GM21723 (cell line): ENCODE data around the gene NPHP1.
A peak's percentile ranks its signal among the peaks of the same experiment; 100 is the strongest.
"Not testable (repeated sequence)": the region's sequence is repeated elsewhere in the genome, so short reads cannot be mapped to it uniquely, and the experiment has no call there.

Experiments
- ATAC-seq: cut with Tn5 transposase; IDR thresholded peaks from one replicate; pipeline ENCODE4 v1.9.1; 2021; ENCODE audit warnings: mild to moderate bottlenecking, moderate library complexity; ENCODE audit not compliant: unreplicated experiment

NPHP1 gene

DNA sequence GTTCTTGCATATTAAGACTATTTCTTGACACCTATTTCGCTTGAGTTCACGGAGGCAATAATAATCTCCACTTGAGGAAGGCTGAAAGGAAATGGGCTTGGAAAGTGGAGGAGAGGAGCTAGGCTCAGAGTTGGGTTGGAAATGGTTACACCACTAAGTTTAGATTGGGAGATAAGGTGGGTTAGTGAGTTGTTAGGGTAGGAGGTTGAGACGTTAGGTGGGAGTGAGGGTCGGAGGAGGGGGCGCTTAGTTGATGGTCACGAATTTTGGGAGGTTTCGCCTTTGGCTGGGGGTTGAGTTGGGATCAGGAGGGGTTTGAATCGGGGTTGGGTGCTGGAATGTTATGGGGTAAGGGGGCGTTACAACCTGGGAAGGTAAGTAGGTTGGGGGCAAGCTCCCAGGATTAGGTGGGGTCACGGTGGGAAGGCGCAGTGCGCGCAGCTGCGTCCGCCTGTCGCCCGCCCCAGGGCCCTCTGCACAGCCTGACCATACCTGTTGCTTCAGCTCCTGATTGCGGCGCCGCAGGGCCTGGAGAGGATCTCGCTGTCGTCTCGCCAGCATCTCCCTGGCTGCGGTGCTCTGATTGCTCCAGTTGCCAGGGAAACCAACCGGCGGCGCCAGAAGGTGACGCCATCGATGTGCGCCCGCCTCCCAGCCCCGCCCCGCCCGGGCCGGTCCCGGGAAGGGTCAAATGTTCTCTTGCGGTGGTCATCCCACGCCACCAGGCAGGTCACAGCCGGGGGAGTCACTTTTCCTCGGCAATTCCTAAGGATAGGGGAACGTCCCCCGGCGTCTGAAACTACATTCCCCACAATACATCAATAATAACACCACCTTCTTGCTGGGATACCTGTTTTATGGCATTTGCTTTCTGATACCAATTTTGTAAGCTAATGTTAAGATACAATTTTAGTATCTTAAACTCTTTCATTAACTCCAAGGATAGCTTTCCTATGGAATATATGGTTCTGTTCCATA is at the start of gene NPHP1:
NPHP1 (minus strand) TSS at position 606 of the 978 bp plus-strand sequence; CDS start at position 561, 45 bp downstream.
- peak; percentile 98 for ATAC-seq

DNA sequence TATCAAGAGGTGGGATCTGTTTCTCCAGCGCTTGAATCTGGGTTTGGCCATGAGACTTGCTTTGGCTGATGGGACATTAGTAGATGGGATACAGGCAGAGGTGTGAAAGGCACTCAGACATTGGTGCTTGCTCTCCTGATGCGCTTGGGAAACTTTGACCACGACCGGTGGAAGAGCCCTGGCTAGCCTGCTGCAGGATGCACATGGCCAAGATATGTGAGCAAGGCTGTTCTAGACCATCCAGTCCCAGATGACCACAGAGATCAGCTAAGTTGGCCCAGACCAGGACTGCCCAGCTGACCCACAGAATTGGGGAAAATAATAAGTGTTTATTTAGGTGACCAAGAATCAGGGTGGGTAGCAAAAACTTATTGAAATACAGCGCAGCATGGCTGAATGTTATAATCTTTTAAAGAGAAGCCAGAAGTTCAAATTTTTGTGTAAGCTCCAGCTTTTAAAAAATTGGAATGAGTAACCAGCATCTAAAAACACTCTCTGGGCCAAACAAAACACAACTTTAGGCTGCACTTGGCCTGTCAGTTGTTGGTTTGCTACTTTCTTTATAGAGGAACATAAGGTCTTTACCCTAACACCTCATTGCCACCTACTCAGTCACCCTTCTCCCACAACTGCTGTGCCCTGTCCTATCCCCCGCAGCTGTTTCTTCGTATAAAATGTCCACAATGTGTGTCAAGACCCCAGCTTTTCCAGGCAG is 43.4 kb upstream of the NPHP1 start:
- not testable (repeated sequence) for ATAC-seq

DNA sequence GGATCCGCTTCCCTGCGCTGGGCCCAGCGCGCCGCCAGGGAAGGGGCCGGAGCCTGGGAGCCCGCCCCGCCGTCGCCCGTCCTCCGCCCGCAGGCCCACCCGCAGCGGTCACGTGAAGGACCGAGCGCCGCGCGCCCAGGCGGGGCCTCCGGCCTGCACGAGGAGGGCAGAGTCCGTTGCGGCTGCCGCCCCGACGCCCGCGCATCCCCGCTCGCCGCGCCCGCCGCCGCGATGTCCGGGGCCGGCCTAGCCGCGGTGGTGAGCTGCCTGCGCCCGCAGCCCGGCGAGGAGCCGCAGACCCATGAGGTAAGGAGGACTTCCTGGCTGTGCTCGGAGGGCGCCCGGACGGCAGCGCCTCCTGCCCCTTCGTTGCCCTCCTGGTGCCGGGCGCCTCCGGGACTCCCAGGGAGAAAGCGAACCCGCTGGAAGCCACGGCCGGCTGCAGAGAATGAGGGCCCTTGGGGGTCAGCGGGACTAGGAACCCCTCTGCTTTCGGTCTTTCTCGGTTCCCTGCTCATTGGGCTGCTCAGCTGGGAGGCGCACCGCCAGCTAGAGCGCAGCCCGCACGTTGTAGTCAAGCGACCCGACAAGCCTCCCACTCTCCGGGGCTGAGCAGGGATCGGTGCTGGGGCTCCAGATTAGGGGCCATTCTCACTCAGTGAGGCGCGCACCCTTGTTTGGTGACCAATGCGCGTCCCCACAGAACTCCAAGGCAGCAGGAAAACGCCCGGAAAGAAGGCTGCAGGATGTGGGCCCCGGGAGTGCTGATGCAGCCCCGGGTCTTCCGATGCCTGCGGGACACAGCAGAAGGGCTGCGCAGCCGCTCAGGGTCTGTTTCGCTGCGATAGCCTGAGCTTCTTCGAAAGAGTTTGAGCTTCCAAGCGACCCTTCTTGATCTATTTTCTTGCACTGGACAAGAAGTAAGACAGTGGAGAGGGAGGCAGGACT is 40.9 kb upstream of the NPHP1 start:
- ATAC-seq, result not testable (repeated sequence)

DNA sequence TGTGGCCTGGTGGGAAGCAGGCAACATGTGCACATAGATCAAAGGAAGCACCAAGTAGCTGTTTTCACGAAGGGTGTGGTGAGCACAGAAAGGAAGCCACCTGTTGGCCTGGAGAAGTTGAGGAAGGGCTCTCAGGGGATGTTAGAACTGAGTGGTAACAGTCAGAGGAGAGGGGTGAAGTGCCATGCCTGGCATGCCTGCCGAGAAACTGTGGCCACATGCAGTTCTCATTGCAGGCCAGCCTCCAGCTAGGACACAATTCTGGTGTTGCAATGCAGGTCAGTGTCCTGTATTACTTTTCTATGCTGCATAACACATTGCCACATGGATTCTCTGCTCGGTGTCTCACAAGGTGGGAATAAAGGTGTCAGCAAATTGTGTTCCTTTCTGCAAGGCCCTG is 38.5 kb upstream of the NPHP1 start:
- ATAC-seq, result not testable (repeated sequence)

DNA sequence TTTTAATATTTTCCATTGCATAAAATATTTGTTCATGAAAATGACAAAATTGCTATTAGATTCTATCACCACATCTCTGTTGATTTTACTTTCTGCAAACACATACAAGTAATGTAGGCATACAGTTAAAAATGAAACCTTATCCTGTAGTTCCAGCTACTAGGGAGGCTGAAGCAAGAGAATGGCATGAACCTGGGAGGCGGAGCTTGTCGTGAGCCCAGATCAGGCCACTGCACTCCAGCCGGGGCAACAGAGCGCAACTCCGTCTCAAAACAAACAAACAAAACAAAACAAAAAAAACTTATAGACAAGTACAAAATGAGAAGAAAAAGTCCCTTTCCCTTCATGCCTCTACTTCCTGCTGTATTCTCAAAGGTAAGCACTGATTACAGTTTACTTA is 29.7 kb upstream of the NPHP1 start:
- not testable (repeated sequence) for ATAC-seq

DNA sequence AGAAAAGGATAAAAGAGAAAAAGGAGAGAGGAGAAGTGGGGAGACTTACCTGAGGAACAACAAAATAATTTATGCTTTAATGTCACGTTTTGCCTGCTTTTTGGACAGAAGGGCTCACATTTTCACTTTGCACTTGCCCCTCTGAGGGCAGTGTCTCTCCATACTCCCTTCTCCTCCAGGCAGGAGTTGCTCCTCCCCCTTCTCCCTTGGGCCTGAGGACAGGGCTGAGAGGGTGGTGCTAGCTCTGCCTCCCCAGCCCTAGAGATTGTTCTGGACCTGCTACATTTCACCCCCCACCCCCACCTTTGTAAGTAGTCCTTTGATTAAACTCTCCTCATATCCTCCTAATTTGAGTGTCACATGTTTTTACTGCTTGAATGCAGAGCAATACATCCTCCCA is 25.1 kb upstream of the NPHP1 start:
- ATAC-seq, result not testable (repeated sequence)

DNA sequence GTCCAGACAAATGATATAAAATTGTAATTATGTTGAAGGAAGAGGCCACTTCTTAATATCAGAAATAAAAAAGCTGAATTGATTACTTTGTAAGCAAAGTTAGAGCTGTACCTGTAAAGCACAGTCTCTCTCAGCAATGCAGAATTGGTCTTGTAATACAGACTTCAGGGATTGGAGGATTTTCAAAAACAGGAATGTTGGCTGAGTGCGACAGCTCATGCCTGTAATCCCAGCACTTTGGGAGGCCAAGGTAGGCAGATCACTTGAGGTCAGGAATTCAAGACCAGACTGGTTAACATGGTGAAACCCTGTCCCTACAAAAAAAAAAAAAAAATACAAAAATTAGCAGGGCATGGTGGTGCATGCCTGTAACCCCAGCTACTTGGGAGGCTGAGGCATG is 17.8 kb upstream of the NPHP1 start:
- ATAC-seq, result not testable (repeated sequence)

DNA sequence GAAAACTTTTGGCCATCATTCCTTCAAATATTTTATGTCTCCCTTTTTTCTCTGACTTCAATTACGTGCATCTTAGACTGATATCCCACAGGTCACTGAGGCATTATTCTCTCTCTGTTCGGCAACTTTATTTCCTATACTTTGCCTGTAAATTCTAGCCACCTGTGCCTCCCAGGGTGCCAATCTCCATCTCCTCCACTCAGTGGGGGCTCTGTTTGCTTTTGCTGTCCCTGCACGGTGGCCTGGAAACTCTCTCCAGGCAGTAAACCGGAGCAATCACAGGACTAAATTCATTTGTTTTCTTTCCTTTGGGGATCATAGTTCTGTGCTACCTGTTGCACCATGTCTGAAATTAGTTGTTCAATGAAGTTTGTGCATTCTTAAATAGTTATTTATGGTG is 17.1 kb upstream of the NPHP1 start:
- ATAC-seq, result no peak

DNA sequence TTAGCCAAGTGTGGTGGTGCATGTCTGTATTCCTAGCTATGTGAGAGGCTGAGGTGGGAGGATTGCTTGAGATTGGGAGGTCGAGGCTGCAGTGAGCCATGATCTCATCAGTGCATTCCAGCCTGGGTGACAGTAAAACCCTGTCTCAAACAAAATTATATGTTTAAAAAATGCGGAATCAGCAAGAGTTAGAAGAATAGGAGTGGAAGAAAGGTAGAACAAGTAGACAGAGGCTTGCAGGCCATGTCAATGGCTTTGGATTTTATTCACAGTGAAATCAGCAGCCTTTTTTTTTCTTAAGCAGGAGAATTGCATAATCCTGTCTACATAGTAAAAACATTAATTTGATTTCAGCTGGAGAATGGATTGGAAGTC is 15.4 kb upstream of the NPHP1 start:
- ATAC-seq, result no peak

DNA sequence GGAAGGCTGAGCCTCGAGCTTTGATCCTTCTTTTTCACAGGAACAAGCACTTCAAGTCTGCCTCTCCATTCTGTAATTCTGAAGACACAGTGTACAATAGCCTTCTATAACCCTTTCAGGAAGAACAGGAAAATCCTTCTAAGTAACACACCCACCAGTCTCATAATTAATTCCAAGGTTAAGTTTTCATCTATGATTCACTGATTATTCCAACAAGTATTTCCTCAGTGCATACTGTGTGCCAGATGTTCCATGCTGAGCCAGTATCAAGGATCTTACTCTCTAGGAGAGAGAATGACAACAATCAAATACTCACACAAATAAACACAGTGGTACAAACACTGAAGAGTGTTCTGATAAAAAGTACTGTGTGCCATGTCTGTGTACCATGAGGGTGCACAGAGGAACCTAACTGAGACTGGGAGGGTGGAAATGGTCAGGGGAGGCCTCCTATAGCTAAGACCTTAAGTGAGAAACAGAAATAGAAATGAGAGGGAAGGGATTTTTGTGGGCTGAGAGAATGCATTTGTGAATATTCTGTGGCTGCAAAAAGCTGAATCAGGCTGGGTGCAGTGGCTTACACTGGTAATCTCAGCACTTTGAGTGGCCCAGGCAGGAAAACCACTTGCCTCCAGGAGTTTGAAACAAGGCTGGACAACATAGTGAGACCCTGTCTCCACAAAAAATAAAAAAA is 14.8 kb upstream of the NPHP1 start:
- ATAC-seq, result no peak

DNA sequence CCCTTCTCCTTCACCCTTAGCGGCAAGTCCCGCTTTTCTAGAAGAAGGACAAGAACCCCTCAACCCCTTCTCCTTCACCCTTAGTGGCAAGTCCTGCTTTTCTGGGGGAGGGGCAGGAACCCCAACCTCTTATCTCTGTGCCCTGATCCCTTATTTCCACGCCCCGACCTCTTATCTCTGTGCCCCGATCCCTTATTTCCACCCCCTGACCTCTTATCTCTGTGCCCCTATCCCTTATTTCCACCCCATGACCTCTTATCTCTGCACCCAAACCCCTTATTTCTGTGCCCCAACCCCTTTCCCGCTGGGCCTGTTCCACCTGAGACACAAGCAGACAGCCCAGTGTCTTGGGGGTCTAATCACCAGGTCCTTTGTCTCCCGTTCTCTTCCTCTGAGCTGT is 14.1 kb upstream of the NPHP1 start:
- ATAC-seq, result not testable (repeated sequence)

DNA sequence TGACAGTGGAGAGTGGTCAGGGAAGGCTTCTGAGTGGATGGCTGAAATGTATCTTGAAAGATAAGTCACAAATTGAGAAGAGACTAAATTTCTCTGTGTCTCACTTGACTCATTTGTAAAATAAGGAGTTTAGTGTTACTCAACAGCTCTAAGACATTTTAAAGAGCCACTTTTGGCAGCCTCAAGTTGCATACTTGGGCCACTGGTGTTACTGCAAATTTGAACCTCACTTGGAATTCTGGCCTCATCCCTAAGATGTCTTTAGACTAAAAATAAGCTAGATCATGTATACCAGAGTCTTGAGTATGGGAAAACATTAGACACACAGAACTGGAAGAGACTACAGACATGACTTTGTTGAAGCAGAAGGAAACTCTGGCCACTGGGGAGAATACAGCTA is 12.0 kb upstream of the NPHP1 start:
- no peak for ATAC-seq

DNA sequence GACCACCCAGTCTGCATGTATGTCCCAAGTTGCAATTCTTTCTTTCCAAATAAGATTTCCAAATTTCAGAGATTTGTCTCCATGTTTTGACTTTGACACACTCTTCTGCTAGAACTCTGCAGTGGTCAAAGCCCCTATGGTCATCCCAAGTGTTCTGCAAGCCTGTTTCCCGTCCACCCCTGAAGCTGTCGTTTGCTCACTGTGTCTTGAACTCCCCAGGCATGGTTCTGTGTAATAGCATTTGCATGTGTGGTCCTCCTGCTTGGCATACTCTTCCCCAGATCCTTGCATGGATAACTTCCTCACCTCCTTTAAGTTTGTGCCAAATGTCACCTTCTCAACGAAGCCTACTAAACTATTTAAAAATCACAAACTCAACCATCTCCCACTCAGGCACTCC is 11.4 kb upstream of the NPHP1 start:
- no peak for ATAC-seq

DNA sequence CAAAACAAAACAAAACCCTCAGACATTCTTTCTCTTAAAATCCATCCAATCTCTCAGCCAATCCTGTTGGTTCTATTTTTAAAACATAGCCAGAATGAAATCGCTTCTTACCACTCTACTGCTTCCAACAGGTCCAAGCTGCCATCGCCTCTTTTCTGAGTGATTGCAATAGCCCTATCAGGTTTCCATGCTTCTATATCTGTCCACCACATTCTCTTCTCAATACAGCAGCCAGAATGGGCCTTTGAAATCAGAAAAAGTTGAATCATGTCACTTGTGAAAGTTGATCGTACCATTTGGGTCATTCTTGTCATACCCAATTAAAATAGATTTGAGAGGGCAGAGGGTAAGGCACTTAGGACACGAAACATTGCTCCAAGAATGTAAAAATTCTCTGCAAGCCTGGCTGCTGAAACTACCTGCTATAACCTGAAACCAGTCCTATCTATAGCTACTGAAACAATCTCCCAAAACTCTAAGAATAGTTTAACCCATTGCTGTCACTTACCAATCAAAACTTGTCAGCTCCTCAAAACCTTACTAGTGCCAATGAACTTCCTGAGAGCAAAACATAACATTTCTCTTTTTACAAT is 10.8 kb upstream of the NPHP1 start:
- no peak for ATAC-seq

DNA sequence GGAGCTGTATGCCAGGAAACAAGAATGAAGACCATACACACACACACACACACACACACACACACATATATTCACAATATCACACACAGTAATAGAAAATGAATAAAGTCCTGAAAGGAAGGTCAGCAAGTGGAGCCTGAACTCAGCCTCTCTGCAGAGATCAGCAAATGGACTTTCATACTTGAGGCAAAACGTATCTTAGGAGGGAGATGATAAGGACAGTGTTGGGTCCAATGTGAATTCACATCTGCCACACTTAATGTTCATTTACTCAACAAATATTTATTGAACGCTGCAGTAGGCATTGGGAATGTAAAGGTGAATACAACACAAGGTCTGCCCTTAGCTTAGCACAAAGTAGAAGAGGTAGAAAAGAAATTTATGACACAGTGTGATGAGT is 10.3 kb upstream of the NPHP1 start:
- ATAC-seq, result no peak

DNA sequence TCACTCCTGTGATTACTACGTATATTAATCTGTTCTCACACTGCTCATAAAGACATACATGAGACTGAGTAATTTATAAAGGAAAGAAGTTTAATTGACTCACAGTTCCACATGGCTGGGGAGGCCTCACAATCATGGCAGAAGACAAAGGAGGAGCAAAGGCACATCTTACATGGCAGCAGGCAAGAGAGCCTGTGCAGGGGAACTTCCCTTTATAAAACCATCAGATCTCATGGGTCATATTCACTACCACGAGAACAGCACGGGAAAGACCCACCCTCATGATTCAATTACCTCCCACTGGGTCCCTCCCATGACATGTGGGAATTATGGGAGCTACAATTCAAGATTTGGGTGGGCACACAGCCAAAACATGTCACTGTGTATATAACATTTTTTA is 8.7 kb upstream of the NPHP1 start:
- not testable (repeated sequence) for ATAC-seq

DNA sequence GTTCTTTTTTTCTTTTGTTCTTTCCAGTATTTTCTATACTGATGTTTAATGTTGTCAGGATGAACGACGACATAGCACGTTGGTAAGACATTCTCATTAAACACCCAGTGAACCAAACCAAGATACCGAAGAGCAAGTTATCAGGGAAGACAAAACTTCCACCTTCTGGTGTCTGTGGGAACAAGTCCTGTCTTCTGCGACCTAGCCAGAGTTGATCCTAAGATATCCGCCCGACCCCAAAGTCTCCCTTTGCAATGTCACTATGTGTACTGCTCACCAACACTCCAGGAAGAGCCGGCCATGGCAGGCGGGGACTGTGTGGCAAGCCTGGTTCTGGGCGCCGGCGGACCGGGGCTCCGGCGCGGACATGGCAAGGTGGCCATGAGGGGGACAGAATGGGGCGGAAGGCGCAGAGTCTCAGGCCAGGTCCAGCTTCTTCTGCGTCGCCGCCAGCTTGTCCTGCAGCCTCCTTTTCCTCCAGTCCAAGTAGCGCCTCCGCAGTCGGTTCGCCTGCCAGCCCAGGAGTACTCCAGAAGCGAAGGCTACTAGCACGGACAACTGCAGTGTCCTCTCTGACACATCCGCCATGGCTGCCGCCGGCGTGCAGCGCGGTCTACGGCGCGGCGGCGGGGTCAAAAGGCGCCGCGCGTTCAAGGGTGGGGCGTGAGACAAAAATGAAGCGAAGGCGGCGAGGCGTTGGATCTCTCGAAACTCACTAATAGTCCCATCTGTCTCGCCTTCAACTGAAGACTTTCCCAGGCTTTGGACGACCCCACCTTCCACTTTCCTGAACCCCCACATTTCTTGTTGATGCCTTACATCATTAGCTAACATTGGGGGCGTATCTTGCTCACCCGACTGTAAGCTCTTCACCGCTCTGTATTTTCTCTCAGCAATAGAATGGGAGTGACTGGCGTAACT is 7.4 kb upstream of the NPHP1 start, which contains the start of gene MTLN:
MTLN (minus strand) TSS at position 610 of the 921 bp plus-strand sequence; CDS start at position 588, 22 bp downstream.
- peak; percentile 93 for ATAC-seq

DNA sequence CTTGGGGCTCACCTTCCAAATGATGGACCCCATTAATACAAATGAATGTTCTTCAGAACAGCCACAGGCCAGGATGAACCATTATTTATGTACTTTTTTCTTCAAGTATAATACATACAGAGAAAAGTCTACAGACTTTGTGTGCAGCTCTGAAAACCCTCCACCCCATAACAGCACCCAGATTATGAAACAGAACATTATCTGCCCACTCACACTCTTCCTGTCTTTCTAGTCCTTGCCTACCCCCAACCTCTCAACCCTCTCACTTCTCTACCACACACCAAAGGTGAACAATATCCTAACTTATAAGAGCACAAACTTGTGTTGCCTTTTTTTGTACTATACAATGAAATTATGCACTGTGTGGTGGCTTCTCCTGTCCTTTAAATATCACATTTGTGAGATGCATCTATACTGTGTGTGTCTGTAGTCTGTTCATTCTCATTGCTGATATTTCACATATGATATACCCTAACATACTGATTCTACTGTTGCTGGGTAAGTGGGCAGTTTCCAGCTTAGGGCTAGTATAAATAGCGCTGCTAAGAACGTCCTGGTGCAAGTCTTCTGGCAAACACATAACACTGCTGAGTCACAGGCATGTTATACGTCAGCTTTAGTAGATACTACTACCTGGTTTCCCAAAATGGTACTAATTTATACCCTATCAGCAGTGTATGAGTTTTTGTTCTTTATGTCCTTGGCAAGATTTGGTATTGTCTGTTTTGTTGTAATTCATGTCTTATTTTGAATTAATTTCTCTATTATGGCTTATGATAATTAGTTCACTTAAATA is 1.0 kb upstream of the NPHP1 start:
- ATAC-seq, result no peak
